GM12873 (cell line): Measurements from ENCODE around the gene PCDHGB6.

ENCODE experiments used
- TF ChIP-seq, protein P1 (sequence below): IDR thresholded peaks from 2 replicates; pipeline ENCODE4 v1.5.1; 2012; ENCODE audit warnings: low read depth, mild to moderate bottlenecking, moderate library complexity, low read length, control low read depth; ENCODE audit not compliant: insufficient read depth; ENCODE audit errors: missing control alignments

Gene PCDHGB6

DNA sequence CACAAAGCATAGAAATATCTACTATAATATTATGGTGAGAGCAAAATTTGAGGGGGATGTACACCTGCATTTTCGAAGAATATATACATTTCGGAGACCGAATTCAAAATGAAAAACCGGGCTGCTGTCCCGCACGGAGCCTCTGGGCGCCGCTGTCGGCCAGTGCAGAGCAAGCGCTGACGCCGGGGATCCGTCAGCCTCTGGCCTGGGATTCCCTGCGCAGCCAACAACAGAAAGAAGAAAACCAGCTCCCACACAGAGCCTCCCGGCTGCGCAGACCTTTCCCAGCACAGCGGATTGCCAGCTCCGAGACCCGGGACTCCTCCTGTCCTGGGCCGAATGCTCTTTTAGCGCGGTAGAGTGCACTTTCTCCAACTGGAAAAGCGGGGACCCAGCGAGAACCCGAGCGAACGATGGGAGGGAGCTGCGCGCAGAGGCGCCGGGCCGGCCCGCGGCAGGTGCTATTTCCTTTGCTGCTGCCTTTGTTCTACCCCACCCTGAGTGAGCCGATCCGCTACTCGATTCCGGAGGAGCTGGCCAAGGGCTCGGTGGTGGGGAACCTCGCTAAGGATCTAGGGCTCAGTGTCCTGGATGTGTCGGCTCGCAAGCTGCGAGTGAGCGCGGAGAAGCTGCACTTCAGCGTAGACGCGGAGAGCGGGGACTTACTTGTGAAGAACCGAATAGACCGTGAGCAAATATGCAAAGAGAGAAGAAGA, at the start of gene PCDHGB6:
TSS of gene PCDHGB6 (plus strand) at position 232 of the 716 bp plus-strand sequence. CDS start at position 414, 182 bp downstream.
- TF ChIP-seq, protein P1, sequence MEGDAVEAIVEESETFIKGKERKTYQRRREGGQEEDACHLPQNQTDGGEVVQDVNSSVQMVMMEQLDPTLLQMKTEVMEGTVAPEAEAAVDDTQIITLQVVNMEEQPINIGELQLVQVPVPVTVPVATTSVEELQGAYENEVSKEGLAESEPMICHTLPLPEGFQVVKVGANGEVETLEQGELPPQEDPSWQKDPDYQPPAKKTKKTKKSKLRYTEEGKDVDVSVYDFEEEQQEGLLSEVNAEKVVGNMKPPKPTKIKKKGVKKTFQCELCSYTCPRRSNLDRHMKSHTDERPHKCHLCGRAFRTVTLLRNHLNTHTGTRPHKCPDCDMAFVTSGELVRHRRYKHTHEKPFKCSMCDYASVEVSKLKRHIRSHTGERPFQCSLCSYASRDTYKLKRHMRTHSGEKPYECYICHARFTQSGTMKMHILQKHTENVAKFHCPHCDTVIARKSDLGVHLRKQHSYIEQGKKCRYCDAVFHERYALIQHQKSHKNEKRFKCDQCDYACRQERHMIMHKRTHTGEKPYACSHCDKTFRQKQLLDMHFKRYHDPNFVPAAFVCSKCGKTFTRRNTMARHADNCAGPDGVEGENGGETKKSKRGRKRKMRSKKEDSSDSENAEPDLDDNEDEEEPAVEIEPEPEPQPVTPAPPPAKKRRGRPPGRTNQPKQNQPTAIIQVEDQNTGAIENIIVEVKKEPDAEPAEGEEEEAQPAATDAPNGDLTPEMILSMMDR = peak; percentile 73

GRCh38 chr5:141359790-141360426, 47.9 kb upstream of the PCDHGB6 start, which contains the start of gene PCDHGB2:
Gene PCDHGB2 (plus strand): TSS chr5:141359994. CDS start chr5:141360136, 142 bp downstream.
- TF ChIP-seq, protein P1 = peak; percentile 27

- TF ChIP-seq, protein P1 = no peak
Measured at GRCh38 chr5:141360685-141361084, 47.1 kb upstream of the PCDHGB6 start.

- TF ChIP-seq, protein P1 = no peak
Measured at GRCh38 chr5:141362719-141363118, 45.1 kb upstream of the PCDHGB6 start.

GRCh38 chr5:141363952-141364660, 43.7 kb upstream of the PCDHGB6 start, which contains the start of gene PCDHGA5:
Gene PCDHGA5 (plus strand): TSS chr5:141364162. CDS start chr5:141364331, 169 bp downstream.
- TF ChIP-seq, protein P1 = no peak

DNA sequence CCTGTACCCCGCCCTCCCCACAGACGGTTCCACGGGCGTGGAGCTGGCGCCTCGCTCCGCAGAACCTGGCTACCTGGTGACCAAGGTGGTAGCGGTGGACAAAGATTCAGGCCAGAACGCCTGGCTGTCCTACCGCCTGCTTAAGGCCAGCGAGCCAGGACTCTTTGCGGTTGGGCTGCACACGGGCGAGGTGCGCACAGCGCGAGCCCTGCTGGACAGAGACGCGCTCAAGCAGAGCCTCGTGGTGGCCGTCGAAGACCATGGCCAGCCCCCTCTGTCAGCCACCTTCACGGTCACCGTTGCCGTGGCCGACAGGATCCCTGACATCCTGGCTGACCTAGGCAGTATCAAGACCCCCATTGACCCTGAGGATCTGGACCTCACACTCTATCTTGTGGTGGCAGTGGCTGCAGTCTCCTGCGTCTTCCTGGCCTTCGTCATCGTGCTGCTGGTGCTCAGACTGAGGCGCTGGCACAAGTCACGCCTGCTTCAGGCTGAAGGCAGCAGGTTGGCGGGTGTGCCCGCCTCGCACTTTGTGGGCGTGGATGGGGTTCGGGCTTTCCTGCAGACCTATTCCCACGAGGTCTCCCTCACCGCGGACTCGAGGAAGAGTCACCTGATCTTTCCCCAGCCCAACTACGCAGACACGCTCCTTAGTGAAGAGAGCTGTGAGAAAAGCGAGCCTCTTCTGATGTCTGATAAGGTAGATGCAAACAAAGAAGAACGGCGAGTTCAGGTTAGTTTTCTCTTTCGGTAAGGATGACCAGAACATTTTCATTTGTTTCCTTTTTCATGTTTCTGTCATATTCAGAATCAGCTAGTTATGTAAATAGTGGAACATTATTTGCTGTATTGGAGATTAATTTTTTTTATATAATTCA, 41.6 kb upstream of the PCDHGB6 start:
- TF ChIP-seq, protein P1 = no peak
